ENCODE data around the gene PSMD9.
A peak's percentile ranks its signal among the peaks of the same experiment; 100 is the strongest.

- peak; percentile 81 for TF ChIP-seq CTCF (IDR thresholded peaks at IDR 0.05)
- no peak for TF ChIP-seq REST (IDR thresholded peaks at IDR 0.05; ENCODE audit: insufficient read depth in 1 of 2, low read depth in 2 of 2, low read length in 1 of 2)
Measured at GRCh38 chr12:121955258-121956237, 67.0 kb downstream of the PSMD9 start.

Measured in Panc1 (cell line).